T-helper 1 cell (primary cell): ENCODE measurements around the gene GRK1.

Source experiments
- DNase-seq, 5 donors: peaks; one replicate each; pipeline ENCODE4 v3.0.0-alpha.2; 2012 to 2020

The GRK1 gene

DNA sequence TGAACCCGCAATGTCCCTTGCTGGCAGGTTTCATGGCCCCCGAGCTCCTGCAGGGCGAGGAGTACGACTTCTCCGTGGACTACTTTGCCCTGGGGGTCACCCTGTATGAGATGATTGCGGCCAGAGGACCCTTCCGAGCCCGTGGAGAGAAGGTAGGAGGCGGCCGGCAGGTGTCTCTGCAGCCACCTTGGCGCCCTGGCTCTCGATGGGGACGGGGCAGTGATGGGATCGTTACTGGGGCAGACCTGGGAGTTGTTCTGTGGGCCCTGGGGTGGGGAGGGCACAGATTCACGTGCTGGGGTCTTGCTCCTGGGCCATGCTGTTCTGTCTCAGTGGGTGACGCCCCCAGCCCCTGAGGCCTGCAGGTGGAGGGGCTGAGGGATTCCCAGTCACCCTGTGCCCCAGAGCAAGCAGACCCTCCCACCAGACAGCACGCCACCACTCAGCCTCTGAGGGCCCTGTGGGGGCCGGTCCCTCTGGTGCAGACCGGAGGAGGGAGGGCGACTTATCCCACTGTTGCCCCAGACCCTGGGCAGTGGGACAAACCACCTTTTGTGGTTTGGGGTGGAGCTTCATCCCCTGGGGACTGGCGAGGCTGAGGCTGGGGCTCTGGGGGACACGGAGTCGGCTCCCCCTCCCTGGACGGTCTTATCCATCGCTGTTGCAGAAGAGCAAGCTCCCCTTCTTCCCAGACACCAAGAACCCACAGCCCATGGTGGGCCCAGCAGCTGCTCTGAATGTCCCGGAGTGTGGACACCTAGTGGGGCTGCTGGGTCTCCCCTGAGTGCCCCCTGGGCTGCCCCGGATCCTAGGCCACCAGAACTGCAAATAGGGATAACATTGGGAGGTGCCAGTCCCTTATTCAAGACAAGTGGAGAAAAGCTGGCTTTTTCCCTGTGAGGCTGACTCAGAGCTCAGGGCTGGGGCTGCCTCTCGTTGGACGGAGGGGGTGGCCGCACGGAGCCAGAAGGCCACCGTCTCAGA is 64.5 kb downstream of the GRK1 start:
- DNase-seq: no peak

DNA sequence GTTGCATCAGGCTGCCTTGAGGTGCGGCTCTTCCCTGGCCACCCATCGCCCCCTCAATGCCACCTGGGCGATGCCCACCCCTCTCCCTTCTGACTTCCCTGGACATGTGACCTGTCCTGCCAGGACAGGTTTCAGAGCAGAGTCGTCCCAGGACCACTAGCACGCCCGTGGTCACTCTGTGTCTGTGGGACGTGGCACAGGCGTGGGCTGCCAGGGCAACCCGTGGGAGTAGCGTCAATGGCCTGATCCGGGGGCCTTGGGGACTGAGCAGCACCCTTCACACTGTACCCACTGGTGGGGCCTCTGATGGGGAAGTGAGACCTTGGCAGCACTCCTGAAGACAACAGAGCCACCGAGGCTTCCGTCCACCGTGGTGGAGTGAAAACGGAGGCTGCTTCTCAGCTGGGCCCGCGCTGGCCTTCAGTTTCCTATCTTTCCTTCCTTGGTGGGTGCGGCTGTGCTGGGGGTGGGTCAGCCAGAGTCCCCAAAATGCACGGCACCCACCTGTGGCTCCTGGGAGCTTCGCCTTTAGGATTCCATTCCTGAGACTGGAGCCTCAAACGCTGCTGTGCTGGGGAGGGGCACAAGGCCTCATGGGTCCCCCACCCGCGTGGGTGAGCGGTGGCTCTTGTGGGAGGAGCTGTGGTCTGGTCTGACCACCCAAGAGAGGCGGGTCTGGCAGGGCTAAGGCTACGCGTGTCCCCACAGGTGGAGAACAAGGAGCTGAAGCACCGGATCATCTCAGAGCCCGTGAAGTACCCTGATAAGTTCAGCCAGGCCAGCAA is 65.3 kb downstream of the GRK1 start:
- no peak for DNase-seq

DNA sequence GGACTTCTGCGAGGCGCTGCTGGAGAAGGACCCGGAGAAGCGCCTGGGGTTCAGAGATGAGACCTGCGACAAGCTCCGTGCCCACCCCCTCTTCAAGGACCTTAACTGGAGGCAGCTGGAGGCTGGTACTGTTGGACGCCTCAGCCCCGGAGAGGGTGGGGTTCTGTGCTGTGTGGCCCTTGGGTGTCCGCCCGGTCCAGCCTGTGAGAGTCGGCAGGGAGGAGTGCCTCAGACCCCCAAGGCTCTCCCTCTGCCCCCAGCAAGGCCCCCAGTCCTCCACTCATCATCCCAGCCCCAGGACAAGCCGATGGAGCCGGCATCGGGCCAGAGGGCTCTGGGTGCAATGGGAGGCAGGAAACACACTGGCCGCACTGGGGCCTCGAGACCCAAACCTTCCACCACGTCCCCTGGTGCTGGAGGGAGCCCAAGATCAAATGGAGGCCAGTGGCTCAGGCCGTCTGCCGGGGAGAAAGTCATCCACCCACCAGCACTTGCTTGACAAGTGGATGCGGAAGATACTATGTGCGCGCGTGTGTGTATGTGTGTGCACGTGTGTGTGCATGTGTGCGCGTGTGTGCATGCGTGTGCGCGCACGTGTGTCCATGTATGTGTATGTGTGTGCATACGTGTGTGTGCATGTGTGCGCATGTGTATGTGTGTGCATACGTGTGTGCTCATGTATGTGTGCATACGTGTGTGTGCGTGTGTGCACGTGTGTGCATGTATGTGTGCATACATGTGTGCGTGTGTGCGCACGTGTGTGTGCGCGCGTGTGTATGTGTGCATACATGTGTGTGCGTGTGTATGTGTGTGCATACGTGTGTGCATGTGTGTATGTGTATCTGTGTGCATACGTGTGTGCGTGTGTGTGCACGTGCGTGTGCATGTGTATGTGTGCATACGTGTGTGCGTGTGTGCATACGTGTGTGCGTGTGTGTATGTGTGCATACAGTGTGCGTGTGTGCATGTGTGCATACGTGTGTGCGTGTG is 66.2 kb downstream of the GRK1 start:
- no peak for DNase-seq

DNA sequence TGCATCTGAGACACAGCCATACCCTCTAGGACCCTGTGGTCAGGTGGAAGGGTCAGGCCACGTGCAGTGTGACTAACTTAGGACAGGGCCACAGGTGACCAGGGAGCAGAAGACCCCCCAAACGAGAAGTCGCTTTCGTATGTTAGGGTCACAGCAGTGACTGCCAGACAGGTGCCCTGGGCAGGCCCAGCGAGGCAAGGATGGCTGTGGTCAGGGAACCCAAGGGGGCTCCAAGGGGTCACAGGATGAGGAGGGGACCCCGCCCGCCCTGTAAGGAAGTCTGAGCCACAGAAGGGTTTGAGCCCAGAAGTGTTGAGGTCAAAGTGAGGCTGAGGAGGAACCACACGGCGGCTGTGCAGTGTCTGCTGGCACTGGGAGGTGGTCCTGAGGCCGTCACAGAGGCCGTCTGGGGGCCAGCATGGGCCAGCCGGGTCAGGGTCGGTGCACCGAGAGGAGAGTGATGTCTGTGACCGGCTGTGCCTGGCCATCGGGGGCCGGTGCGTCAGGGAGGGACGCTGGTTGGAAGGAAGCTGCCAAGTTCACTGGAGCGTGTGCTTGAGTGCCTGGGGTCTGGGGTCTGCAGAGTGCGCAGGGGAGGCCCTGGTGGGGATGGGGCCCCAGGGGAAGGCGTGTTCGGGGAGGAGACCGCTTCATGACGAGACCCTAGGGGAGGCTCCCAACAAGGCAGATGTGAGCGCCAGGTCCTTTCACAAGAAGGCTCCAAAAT is 67.2 kb downstream of the GRK1 start:
- DNase-seq: no peak

DNA sequence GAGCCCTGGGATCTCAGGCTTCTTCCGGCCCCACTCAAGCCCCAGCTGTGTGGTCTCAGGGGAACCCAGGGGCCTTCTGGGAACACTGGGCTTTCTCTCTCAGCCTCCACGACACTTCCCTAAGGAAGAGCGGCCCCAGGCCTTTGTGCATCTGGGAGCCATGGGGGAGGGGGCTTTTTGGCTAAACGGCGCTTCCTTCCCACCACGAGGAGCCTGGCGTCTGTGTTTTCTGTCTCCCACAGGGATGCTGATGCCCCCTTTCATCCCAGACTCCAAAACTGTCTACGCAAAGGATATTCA is 67.8 kb downstream of the GRK1 start:
- DNase-seq: no peak

DNA sequence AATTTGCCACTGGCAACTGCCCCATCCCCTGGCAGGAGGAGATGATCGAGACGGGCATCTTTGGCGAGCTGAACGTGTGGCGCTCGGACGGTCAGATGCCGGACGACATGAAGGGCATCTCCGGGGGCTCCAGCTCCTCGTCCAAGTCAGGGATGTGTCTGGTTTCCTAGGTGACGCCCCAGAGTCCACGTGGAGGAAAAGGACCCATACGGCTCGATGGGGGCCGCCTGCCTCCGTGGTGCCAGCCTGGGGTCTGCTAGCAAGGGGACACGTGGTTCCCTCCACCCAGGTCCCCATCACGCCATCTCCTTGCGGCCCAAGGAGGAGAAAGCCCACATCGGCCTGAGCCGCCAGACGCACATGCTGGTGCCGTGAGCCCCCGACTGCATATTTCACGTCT is 68.2 kb downstream of the GRK1 start:
- DNase-seq: no peak

DNA sequence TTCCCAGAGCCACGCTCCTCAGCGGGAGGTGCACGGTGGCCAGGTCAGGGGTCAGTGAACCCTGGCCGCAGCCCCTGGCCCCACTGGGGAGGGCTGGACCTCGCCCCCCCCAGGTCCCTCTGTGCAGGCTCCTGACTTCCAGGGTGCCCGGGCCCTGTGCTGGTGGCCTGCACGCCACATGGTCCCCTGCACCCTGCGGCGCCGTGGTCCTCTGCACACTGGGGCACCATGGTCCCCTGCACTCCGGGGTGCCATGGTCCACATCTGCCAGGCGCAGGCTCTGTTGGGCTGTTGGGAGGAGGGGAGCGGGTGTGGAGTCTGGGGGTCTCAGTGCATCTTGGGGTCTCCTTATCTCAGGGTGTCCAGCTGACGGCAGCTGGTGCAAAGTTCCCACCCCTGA is 68.7 kb downstream of the GRK1 start:
- DNase-seq: no peak

DNA sequence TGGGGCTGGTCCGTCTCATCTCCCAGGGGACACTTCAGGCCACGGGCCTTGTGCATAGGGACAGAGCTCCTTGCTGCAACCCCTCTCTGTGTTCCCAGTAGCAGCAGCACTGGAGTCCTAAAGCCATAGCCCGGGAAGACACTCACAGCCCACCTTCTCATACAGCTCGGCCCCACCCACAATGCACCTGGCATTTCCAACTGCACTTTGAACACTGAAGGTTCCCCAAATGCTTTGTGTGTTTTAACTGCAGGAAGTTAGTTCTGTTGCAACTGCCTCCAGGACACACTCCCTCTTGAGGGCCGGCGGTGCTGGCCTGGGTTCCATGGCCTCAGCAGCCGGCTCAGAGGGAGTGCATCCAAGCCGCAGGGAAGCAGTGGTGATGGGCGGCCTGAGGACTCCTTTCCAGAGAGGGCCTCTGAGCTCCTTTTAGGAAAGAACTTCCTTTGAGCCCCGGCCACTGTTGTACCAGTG is 69.3 kb downstream of the GRK1 start:
- DNase-seq: no peak

DNA sequence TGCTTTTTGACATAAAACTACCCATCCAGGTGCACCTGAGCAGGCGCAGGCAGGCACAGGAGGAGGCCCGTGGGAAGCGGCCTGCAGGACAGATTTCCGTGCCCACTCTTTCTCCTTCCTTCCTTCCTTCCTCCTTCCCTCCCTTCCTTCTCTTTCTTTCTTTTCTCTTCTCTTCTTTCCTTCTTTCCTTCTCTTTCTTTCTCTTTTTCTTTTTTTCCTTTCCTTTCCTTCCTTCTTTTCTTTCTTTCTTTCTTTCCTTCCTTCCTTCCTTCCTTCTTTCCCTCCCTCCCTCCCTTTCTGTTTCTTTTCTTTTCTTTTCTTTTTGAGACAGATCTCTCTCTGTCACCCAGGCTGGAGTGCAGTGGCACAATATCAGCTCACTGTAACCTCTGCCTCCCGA is 70.8 kb downstream of the GRK1 start:
- no peak for DNase-seq

DNA sequence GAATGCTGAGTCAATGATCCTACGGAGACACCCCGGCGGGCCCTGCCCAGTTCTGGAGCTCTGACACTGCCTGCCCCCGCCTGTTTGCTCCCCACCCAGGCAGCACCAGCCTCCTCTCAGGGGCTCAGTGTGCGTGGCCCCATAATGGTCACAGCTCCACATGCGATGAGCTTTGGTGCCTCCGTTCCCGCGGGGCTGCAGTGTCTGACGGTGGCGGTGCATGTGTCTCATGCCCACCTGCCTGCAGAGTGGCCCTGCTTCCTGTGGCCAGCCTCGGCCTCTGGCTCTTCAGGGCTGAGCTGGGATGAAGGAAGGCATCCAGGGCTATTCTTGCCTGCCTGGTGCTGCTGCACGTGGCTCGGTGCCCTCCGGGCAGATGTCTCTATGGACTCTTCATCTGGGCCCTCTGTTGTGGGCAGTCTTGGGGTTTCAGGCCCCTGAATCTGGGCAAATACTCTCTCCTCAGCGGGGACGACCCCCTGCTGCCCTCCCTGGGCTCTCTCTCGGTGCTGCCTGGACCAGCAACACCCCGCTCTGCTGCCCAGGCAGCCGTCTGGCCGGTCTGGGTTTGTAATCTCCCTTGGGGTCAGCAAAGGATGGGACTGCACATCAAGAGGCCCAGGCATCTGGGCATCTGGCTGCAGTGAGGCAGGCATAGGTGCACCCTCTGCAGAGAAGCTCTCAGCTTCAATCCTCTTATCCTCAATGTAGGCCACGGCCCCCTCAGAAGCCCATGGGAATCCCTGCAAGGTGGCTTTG is 72.7 kb downstream of the GRK1 start:
- DNase-seq: no peak

DNA sequence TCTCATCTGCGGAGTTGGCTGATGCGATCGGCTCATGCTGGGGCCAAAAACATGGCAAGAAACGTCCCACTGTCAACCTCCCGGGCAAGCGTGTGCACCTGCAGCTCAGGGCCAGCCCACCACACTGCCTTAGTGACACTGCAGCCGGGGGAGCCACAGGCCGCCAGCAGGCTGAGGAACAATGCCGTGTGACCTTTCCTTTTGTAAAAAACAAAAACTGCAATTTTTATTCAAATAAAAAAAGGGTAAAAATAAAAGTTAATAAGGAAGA is 73.2 kb downstream of the GRK1 start:
- DNase-seq: no peak

DNA sequence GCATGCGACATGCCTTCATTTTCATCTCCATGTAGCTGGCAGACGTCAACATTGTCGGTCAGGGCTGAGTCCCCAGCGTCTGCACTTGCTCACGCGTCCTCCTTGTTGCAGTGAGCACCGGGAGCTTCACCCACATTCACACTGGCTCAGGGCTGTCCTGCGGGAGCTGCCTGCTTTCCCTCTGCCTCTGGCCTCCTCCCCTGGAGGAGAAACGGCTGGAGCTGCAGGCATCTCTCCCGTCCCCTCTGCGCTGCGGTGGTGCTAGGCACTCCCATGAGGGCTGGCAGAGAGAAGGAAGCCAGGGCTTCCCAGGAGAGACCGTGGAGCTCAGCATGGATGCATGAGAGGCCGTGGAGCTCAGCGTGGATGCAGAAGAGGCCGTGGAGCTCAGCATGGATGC is 73.6 kb downstream of the GRK1 start:
- DNase-seq: no peak

DNA sequence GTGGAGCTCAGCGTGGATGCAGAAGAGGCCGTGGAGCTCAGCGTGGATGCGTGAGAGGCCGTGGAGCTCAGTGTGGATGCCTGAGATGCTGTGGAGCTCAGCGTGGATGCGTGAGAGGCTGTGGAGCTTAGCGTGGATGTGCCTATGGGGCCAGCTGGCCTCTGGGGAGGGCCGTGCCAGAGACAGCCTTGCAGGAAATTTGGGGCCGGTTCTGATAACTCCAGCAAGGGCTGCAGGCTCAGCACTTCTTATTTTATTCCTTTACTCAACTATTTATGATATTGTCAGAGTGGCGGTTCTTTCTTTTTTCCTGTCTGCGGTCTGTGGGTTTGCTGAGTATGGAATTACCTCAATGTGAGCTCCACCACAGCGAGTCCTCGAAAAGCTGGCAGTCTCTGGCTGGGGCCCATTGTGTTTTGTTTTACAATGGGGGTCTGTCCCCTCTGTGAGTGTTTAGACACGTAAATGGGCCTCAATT is 74.2 kb downstream of the GRK1 start:
- DNase-seq: no peak

DNA sequence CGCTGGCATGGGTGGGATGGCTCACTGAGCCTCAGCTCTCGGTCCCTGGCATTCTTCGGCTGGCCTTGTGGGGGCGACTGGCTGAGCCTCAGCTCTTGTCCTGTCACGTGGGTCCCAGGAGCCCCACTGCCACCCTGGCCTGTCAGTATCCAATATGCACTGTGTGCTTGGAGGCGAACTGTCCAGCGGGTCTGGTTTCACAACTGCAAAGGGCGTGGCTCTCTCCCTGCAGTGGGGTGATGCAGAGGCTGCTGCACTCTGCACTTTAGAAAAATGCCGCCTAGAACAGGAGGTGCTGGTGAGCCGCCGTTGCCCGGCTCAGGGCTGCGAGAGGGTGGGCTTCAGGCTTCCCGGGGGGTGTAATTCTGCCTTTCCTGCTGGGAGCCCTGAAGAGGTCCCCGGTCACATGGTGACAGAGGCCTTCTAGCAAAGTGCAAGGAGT is 75.0 kb downstream of the GRK1 start:
- DNase-seq: no peak

DNA sequence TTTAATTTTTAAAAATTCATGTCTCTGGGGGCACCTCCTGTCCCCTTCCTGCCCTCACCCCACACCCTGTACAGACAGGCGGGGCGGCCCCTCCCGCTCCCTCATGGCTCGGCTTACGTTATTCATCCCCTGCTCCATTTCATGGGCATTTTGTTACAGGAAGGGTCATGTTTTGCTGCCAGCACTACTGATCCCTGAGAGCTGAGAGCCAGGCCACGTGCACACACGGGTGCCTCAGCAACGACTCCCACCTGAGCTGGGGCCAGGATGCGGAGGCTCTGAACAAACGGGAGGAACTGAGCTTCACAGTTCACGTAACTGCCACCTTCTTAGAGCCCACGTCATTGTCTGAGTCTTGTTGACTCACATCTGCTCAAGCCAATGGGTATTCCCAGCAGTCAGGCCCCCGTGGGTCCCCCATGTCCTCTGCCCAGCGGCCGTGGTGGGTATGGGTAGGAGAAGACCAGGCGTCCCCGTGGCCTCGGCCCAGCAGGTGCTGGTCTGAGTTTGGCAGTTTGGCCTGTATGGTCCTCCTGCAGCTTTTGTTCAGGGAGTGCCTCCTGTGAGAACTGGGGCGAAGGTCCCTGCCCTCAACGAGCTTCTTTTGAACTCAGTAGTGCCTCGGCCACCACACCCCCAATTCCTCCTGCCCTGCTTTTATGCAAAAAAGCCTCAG is 75.6 kb downstream of the GRK1 start:
- DNase-seq: no peak

DNA sequence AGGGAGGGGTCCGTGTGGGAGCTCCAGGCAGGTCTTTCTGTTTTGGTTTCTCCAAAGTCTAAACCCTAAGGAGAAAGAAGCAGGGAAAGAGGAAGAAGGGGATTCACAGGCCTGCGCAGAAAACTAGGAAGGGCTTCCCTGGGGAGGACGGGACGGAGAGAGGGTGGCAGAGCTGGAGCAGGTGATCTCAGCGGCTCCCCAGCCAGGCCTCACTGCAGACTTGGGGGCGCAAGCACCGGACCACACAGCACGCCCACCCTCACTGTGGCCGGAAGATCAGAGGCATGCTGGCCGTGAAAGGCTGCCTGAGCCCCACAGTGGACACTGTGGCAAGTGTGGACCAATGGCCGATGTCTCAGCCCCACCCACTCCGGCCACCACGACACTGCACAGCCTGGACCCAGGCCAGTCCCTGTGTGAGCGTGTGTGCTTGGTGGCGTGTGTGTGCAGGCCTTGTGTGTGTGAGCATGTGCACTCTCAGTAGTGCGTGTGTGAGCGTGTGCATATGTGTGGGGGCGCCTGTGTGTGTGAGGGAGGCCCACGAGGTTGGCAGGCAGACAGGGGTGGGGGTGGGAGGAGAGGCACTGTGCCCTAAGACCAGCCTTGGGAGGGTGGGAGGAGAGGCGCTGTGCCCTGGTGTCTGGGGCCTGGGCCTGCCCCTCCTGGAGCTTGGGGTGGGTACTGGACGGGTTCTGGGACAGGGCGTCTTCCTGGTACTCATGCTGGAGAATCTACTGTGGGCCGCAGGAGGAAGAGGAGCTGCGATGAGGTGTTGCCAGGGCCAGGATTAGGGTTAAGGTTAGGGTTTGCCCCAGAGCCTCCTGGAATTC is 76.6 kb downstream of the GRK1 start:
- no peak for DNase-seq

DNA sequence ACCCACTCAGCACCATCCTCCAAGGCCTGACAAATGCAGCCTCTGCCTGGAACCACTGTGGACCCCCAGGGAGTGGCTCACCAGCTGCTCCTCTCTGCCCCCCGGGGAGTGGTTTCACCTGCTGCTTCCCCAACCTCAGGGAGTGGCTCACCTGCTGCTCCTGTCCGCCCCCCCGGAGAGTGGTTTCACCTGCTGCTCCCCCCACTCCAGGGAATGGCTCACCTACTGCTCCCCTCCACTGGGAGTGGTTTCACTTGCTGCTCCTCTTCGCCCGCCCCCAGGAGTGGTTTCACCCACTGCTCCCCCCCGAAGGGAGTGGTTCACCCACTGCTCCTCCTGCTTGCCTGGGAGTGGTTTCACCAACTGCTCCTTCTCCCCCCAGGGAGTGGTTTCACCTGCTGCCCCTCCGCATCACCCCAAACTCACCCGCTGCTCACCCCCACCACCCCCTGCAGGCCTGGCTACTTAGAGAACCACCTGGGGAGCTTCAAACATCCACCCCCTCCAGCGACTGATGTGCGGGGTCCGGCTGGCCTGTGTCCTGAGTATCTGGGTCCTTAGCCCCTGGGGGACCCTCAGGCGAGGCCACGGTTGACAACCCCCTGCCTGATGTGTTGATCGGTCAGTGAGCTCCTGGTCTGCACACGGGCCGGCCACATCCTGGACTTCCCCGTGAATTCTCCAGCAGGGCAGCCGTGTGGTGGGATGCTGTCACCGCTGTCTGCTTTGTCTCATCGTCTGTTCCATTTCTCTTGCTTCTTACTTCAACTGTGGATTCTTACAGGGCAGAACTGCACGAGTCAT is 77.4 kb downstream of the GRK1 start:
- DNase-seq: no peak

DNA sequence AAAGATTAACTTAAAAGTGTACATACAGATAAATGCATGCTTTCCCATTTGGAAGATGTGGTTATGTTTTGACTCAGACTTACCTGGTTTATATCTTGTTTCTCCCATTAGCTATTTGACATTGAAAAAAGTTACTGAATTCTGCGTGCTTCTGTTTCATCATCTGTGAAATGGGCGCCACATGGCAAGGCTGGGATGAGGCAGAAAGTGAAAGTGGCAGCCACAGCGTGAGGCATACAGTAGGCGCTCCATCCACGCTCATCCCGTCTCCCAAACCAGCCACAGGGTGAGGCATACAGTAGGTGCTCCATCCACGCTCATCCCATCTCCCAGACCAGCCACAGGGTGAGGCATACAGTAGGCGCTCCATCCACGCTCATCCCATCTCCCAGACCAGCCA is 78.0 kb downstream of the GRK1 start:
- DNase-seq: no peak
